ENCODE measurements around the gene CLEC2D. TPM values are rescaled to one million over a fixed set of nuclear protein-coding genes. Genes with fewer than 3 reads are reported as not detected.

The CLEC2D gene
- total and polyA plus RNA-seq, 4 donors: 0.16 to 3.7 (median 3.0) TPM

GRCh38 chr12:9730591-9730990 is 61.1 kb downstream of the CLEC2D start:
- H3K36me3 ChIP-seq (ENCODE audit: control insufficient read depth in 4 of 4, insufficient read depth in 3 of 4, low read depth in 1 of 4, low read length in 3 of 4): no peaks in the 10 kb centered on the region
- no peak overlapping the region for H3K9ac ChIP-seq (ENCODE audit: low read depth in 1 of 2, low read length in 2 of 2)
- 77% methylated on average over 6 of the region's 6 CpGs for WGBS
- no peaks in the 10 kb centered on the region for H3K4me1 ChIP-seq (ENCODE audit: control insufficient read depth in 4 of 4, insufficient read depth in 4 of 4, low read length in 3 of 4)
- no peaks in the 10 kb centered on the region for H3K9me3 ChIP-seq (ENCODE audit: control insufficient read depth in 4 of 4, low read length in 3 of 4)
- no peak overlapping the region for H3K4me3 ChIP-seq (ENCODE audit: low read depth in 1 of 3, low read length in 3 of 3)
- DNase-seq (ENCODE audit: low spot score): no peak
- no peak overlapping the region for H3K27ac ChIP-seq (ENCODE audit: low read depth in 1 of 2, low read length in 2 of 2)
- no peaks in the 10 kb centered on the region for H3K27me3 ChIP-seq (ENCODE audit: control insufficient read depth in 4 of 4, insufficient read depth in 4 of 4, low read length in 3 of 4)
- no peak for TF ChIP-seq RAD21 (IDR thresholded peaks at IDR 0.05)

- Histone ChIP-seq H3K9ac (ENCODE audit: low read depth in 1 of 2, low read length in 2 of 2) (peak overlapping the region in 1 of 2 donors; percentile 64), H3K4me1 (ENCODE audit: control insufficient read depth in 4 of 4, insufficient read depth in 4 of 4, low read length in 3 of 4) (no peaks in the 10 kb centered on the region), H3K4me3 (ENCODE audit: low read depth in 1 of 3, low read length in 3 of 3) (no peak overlapping the region), H3K27ac (ENCODE audit: low read depth in 1 of 2, low read length in 2 of 2) (peak overlapping the region in 1 of 2 donors; percentile 13), H3K9me3 (ENCODE audit: control insufficient read depth in 4 of 4, low read length in 3 of 4) (no peaks in the 10 kb centered on the region), H3K27me3 (ENCODE audit: control insufficient read depth in 4 of 4, insufficient read depth in 4 of 4, low read length in 3 of 4) (no peaks in the 10 kb centered on the region), H3K36me3 (ENCODE audit: control insufficient read depth in 4 of 4, insufficient read depth in 3 of 4, low read depth in 1 of 4, low read length in 3 of 4) (no peaks in the 10 kb centered on the region)
- 68% methylated on average over 6 of the region's 6 CpGs for WGBS
- TF ChIP-seq EGR1 (IDR thresholded peaks at IDR 0.05; ENCODE audit: low read depth in 2 of 2) (no peak), SP1 (IDR thresholded peaks at IDR 0.05) (no peak), GABPA (IDR thresholded peaks at IDR 0.05 in 1 of 2, conservative IDR thresholded peaks at IDR 0.05 in 1 of 2) (no peak), NR2F2 (IDR thresholded peaks at IDR 0.05) (no peak), HNF4G (IDR thresholded peaks at IDR 0.05) (no peak), MAX (IDR thresholded peaks at IDR 0.05) (no peak), FOXA2 (IDR thresholded peaks at IDR 0.05) (no peak), YY1 (IDR thresholded peaks at IDR 0.05) (no peak), ZBTB33 (IDR thresholded peaks at IDR 0.05) (no peak), HNF4A (conservative IDR thresholded peaks at IDR 0.05) (no peak)
- DNase-seq (ENCODE audit: low spot score): no peak
Observed at GRCh38 chr12:9731393-9731792, 61.9 kb downstream of the CLEC2D start.

- no peak overlapping the region for H3K4me3 ChIP-seq (ENCODE audit: low read depth in 1 of 3, low read length in 3 of 3)
- peak overlapping the region in 1 of 2 donors; percentile 64 for H3K9ac ChIP-seq (ENCODE audit: low read depth in 1 of 2, low read length in 2 of 2)
- no peaks in the 10 kb centered on the region for H3K9me3 ChIP-seq (ENCODE audit: control insufficient read depth in 4 of 4, low read length in 3 of 4)
- no peaks in the 10 kb centered on the region for H3K36me3 ChIP-seq (ENCODE audit: control insufficient read depth in 4 of 4, insufficient read depth in 3 of 4, low read depth in 1 of 4, low read length in 3 of 4)
- DNase-seq (ENCODE audit: low spot score): no peak
- TF ChIP-seq SP1 (IDR thresholded peaks at IDR 0.05) (no peak), YY1 (IDR thresholded peaks at IDR 0.05) (no peak), CTCF (IDR thresholded peaks at IDR 0.05; ENCODE audit: low read depth, low read length, missing input control) (no peak), HNF4A (conservative IDR thresholded peaks at IDR 0.05) (no peak), TAF1 (conservative IDR thresholded peaks at IDR 0.05) (no peak), HNF4G (IDR thresholded peaks at IDR 0.05) (no peak), REST (IDR thresholded peaks at IDR 0.05) (no peak), ZBTB33 (IDR thresholded peaks at IDR 0.05) (no peak), EGR1 (IDR thresholded peaks at IDR 0.05; ENCODE audit: low read depth in 2 of 2) (no peak), ATF3 (IDR thresholded peaks at IDR 0.05) (no peak), RXRA (IDR thresholded peaks at IDR 0.05) (no peak)
- no peaks in the 10 kb centered on the region for H3K27me3 ChIP-seq (ENCODE audit: control insufficient read depth in 4 of 4, insufficient read depth in 4 of 4, low read length in 3 of 4)
- no peak overlapping the region for H3K27ac ChIP-seq (ENCODE audit: low read depth in 1 of 2, low read length in 2 of 2)
- no peaks in the 10 kb centered on the region for H3K4me1 ChIP-seq (ENCODE audit: control insufficient read depth in 4 of 4, insufficient read depth in 4 of 4, low read length in 3 of 4)
- 80% methylated on average over 2 of the region's 2 CpGs for WGBS
Observed at GRCh38 chr12:9731797-9732196, 62.3 kb downstream of the CLEC2D start.

Data from liver (tissue), 9 donors.